Liver (tissue), 3 donors: Measurements from ENCODE around the gene EXD3.

Experiments
- EGR1 ChIP-seq, 2 donors: IDR thresholded peaks; 2 replicates each; pipeline ENCODE4 v1.6.1; 2016 to 2018; ENCODE audit warnings: antibody characterized with exemption in 2 of 2, low read depth in 2 of 2
- FOXA1 ChIP-seq: IDR thresholded peaks from 2 replicates; pipeline ENCODE4 v1.6.1; 2016; ENCODE audit warnings: antibody characterized with exemption
- FOXA2 ChIP-seq: IDR thresholded peaks from 2 replicates; pipeline ENCODE4 v1.6.1; 2016; ENCODE audit warnings: antibody characterized with exemption
- JUND ChIP-seq, 2 donors: IDR thresholded peaks; 2 replicates each; pipeline ENCODE4 v1.6.1; 2016; ENCODE audit warnings: antibody characterized with exemption in 2 of 2
- SP1 ChIP-seq: IDR thresholded peaks from 2 replicates; pipeline ENCODE4 v1.6.1; 2018; ENCODE audit warnings: antibody characterized with exemption, mild to moderate bottlenecking
- TAF1 ChIP-seq: conservative IDR thresholded peaks from 2 replicates; pipeline ENCODE4 v1.6.1; 2016; ENCODE audit warnings: antibody characterized with exemption, mild to moderate bottlenecking
- TF ChIP-seq, protein P1 (sequence below): fragments of 150-350 bp; IDR thresholded peaks from 2 replicates; pipeline ENCODE4 v1.5.1; 2017; ENCODE audit warnings: improper control_type of control experiment, low read depth, low read length; ENCODE audit not compliant: missing input control
- TF ChIP-seq, protein P2 (sequence below): IDR thresholded peaks from 2 replicates; pipeline ENCODE4 v1.6.1; 2016; ENCODE audit warnings: antibody characterized with exemption
- donor health status: healthy.
- donor health status: healthy.

DNA sequence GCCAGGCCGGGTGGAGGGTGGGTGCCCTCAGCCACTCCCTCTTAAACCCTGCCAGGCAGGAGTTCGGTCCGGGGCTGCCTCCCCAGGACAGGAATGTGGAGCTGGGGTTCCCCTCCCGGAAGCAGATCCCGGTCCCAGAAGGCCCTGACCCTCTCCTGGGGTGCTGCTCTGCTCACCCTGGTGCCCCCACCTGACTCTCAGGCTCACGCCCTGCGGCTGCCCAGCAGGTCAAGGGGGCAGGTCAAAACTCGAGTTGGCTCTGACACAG, 117.2 kb downstream of the EXD3 start:
- TF ChIP-seq, protein P1, sequence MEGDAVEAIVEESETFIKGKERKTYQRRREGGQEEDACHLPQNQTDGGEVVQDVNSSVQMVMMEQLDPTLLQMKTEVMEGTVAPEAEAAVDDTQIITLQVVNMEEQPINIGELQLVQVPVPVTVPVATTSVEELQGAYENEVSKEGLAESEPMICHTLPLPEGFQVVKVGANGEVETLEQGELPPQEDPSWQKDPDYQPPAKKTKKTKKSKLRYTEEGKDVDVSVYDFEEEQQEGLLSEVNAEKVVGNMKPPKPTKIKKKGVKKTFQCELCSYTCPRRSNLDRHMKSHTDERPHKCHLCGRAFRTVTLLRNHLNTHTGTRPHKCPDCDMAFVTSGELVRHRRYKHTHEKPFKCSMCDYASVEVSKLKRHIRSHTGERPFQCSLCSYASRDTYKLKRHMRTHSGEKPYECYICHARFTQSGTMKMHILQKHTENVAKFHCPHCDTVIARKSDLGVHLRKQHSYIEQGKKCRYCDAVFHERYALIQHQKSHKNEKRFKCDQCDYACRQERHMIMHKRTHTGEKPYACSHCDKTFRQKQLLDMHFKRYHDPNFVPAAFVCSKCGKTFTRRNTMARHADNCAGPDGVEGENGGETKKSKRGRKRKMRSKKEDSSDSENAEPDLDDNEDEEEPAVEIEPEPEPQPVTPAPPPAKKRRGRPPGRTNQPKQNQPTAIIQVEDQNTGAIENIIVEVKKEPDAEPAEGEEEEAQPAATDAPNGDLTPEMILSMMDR: no peak
- TF ChIP-seq EGR1 (IDR thresholded peaks at IDR 0.05; ENCODE audit: low read depth in 2 of 2) (no peak), TAF1 (no peak), FOXA1 (no peak), FOXA2 (no peak), JUND (IDR thresholded peaks at IDR 0.05) (no peak), SP1 (no peak)
- TF ChIP-seq, protein P2, sequence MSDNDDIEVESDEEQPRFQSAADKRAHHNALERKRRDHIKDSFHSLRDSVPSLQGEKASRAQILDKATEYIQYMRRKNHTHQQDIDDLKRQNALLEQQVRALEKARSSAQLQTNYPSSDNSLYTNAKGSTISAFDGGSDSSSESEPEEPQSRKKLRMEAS: no peak
